ENCODE measurements around the gene SAP30. TPM values are rescaled to one million over a fixed set of nuclear protein-coding genes. Genes with fewer than 3 reads are reported as not detected.

The SAP30 gene
- total RNA-seq, 3 donors from 2014 or later (not counting 1 experiment from before 2014, with no cell fraction given) = 2.6 to 9.1 (median 3.1) TPM

GRCh38 chr4:173337463-173337862 lies 33.3 kb upstream of the SAP30 start:
- Mint-ChIP-seq H3K27me3 (ENCODE audit: low read depth in 2 of 2) (no peaks in the 10 kb centered on the region), H3K4me3 (no peak overlapping the region), H3K4me1 (peaks cover 19 to 27% of the 10 kb centered on the region in 2 donors), H3K36me3 (no peaks in the 10 kb centered on the region), H3K27ac (no peak overlapping the region), H3K9me3 (no peaks in the 10 kb centered on the region)
- WGBS (ENCODE audit: insufficient coverage) = 95% methylated on average over 2 of the region's 2 CpGs
- Histone ChIP-seq H3K27me3 (ENCODE audit: control insufficient read depth, insufficient read depth, low read length) (no peaks in the 10 kb centered on the region), H3K9me3 (ENCODE audit: control insufficient read depth, insufficient read depth, low read length) (no peaks in the 10 kb centered on the region), H3K36me3 (ENCODE audit: control insufficient read depth, insufficient read depth, low read length) (no peaks in the 10 kb centered on the region), H3K4me1 (ENCODE audit: control insufficient read depth, insufficient read depth, low read length) (peaks cover 8% of the 10 kb centered on the region), H3K4me3 (ENCODE audit: low read length) (no peak overlapping the region), H3K27ac (ENCODE audit: low read length) (no peak overlapping the region)
- DNase-seq (no peak), ATAC-seq (no peak)
- TF ChIP-seq CTCF (IDR thresholded peaks at IDR 0.05) = no peak
- intact Hi-C loops (cut with micrococcal nuclease) = no loop called here

DNA sequence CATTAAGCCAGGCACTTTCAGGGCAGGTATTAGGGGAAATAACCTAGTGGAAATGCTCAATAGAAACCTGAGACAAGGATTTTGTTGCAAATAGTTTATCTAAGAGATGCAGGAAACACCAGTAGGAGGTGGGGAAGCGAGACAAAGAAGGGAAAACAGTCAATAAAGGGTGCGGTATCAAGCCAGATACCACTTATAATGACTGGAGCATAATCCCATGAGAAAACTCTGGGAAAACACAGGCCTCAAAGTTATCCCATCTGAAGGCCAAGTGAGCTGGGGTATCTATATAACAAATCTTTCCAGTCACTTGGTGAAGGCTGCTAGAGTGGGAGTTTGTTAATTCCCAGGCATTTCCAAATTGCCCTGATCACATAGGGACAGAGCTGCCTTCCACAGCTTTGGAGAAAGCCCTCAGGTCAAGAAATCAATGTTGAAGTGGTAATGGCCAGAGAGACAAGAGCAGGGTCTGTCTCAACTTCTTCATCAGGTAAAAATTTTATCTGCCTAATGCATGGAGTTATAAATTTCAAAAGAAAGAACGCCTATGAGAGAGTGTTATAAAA lies 26.8 kb upstream of the SAP30 start:
- Histone ChIP-seq H3K4me3 (ENCODE audit: low read length) (no peak overlapping the region), H3K27me3 (ENCODE audit: control insufficient read depth, insufficient read depth, low read length) (no peaks in the 10 kb centered on the region), H3K36me3 (ENCODE audit: control insufficient read depth, insufficient read depth, low read length) (no peaks in the 10 kb centered on the region), H3K27ac (ENCODE audit: low read length) (no peak overlapping the region), H3K9me3 (ENCODE audit: control insufficient read depth, insufficient read depth, low read length) (no peaks in the 10 kb centered on the region), H3K4me1 (ENCODE audit: control insufficient read depth, insufficient read depth, low read length) (no peaks in the 10 kb centered on the region)
- Mint-ChIP-seq H3K27me3 (ENCODE audit: low read depth in 2 of 2) (no peaks in the 10 kb centered on the region), H3K4me1 (no peaks in the 10 kb centered on the region), H3K27ac (no peak overlapping the region), H3K36me3 (no peaks in the 10 kb centered on the region), H3K9me3 (no peaks in the 10 kb centered on the region), H3K4me3 (no peak overlapping the region)
- intact Hi-C loops (cut with micrococcal nuclease) = no loop called here
- no peak for ATAC-seq
- 92% methylated on average over 2 of the region's 3 CpGs for WGBS (ENCODE audit: insufficient coverage)
- no peak for DNase-seq
- no peak for TF ChIP-seq CTCF (IDR thresholded peaks at IDR 0.05)

GRCh38 chr4:173345648-173346047 lies 25.1 kb upstream of the SAP30 start:
- intact Hi-C loops (cut with micrococcal nuclease) = no loop called here
- Mint-ChIP-seq H3K4me3 (no peak overlapping the region), H3K4me1 (no peaks in the 10 kb centered on the region), H3K27ac (no peak overlapping the region), H3K27me3 (ENCODE audit: low read depth in 2 of 2) (no peaks in the 10 kb centered on the region), H3K9me3 (no peaks in the 10 kb centered on the region), H3K36me3 (no peaks in the 10 kb centered on the region)
- ATAC-seq = no peak
- Histone ChIP-seq H3K36me3 (ENCODE audit: control insufficient read depth, insufficient read depth, low read length) (no peaks in the 10 kb centered on the region), H3K4me1 (ENCODE audit: control insufficient read depth, insufficient read depth, low read length) (no peaks in the 10 kb centered on the region), H3K9me3 (ENCODE audit: control insufficient read depth, insufficient read depth, low read length) (no peaks in the 10 kb centered on the region), H3K4me3 (ENCODE audit: low read length) (no peak overlapping the region), H3K27me3 (ENCODE audit: control insufficient read depth, insufficient read depth, low read length) (no peaks in the 10 kb centered on the region), H3K27ac (ENCODE audit: low read length) (no peak overlapping the region)
- no peak for TF ChIP-seq CTCF (IDR thresholded peaks at IDR 0.05)
- no peak for DNase-seq
- WGBS (ENCODE audit: insufficient coverage) = 0% methylated on average over 1 of the region's 2 CpGs

DNA sequence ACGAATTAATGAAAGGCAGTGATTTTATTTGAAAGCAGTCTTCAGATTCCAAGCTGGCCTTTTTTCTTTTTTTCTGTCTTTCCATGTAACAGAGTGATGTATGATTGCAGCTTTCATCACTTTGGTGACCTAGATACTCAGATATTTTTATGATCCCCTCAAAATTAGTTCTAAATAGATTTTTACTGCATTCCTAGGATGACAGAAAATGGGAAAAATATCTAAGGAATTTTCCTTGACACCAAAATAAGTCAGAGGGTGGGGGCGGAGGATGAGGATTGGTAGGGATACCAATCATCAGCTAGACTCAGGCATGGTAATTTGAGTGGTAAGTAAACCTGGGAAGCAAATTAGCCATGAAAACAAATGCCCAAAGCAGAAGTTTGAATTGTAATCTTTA lies 24.7 kb upstream of the SAP30 start:
- no peaks in the 10 kb centered on the region for H3K36me3 Mint-ChIP-seq
- H3K4me1 Mint-ChIP-seq = no peaks in the 10 kb centered on the region
- H3K4me1 ChIP-seq (ENCODE audit: control insufficient read depth, insufficient read depth, low read length) = no peaks in the 10 kb centered on the region
- no peaks in the 10 kb centered on the region for H3K36me3 ChIP-seq (ENCODE audit: control insufficient read depth, insufficient read depth, low read length)
- TF ChIP-seq CTCF (IDR thresholded peaks at IDR 0.05) = no peak
- intact Hi-C loops (cut with micrococcal nuclease) = no loop called here
- H3K9me3 Mint-ChIP-seq = no peaks in the 10 kb centered on the region
- H3K27ac Mint-ChIP-seq = no peak overlapping the region
- H3K9me3 ChIP-seq (ENCODE audit: control insufficient read depth, insufficient read depth, low read length) = no peaks in the 10 kb centered on the region
- H3K4me3 ChIP-seq (ENCODE audit: low read length) = no peak overlapping the region
- H3K27me3 ChIP-seq (ENCODE audit: control insufficient read depth, insufficient read depth, low read length) = no peaks in the 10 kb centered on the region
- 75% methylated on average over 2 of the region's 2 CpGs for WGBS (ENCODE audit: insufficient coverage)
- DNase-seq (no peak), ATAC-seq (no peak)
- no peaks in the 10 kb centered on the region for H3K27me3 Mint-ChIP-seq (ENCODE audit: low read depth in 2 of 2)
- H3K4me3 Mint-ChIP-seq = no peak overlapping the region
- H3K27ac ChIP-seq (ENCODE audit: low read length) = no peak overlapping the region

Data from natural killer cell (primary cell).